LNCaP clone FGC (cell line): ENCODE results near the gene SH3GLB2.

ENCODE experiments used
- DNase-seq: peaks from one replicate; pipeline ENCODE4 v3.0.0-alpha.2; 2011; ENCODE audit warnings: low read depth
- H3K4me3 ChIP-seq: 2 replicates; pipeline ENCODE4 v1.5.1; 2011; ENCODE audit warnings: mild to moderate bottlenecking, low read depth, low read length, control low read depth
- TF ChIP-seq, protein P1 (sequence below): IDR thresholded peaks from 2 replicates; pipeline ENCODE4 v1.5.1; 2012; ENCODE audit warnings: mild to moderate bottlenecking; ENCODE audit not compliant: control insufficient read depth, insufficient read depth; ENCODE audit errors: extremely low read depth

Gene SH3GLB2

DNA sequence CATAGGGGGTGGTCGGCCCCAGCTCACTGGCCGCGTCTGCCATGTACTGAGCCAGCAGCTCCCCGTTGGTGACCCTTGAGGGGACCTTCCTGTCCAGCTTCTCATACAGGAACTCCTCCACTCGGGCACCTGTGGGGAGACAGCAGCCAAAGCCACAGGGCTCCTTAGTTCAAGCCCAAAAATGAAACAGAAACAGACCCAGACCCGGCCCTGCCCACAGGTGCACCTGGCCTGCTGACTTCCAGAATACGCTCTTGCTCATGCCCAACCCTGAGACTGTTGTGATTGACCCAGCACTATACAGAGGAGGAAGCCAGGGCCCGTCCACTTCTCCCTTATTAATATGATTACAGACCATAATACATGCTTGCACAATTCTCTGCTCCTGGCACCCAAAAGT lies 7.0 kb downstream of the SH3GLB2 start:
- no peak for DNase-seq
- TF ChIP-seq, protein P1, sequence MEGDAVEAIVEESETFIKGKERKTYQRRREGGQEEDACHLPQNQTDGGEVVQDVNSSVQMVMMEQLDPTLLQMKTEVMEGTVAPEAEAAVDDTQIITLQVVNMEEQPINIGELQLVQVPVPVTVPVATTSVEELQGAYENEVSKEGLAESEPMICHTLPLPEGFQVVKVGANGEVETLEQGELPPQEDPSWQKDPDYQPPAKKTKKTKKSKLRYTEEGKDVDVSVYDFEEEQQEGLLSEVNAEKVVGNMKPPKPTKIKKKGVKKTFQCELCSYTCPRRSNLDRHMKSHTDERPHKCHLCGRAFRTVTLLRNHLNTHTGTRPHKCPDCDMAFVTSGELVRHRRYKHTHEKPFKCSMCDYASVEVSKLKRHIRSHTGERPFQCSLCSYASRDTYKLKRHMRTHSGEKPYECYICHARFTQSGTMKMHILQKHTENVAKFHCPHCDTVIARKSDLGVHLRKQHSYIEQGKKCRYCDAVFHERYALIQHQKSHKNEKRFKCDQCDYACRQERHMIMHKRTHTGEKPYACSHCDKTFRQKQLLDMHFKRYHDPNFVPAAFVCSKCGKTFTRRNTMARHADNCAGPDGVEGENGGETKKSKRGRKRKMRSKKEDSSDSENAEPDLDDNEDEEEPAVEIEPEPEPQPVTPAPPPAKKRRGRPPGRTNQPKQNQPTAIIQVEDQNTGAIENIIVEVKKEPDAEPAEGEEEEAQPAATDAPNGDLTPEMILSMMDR = no peak
- no peak overlapping the region for H3K4me3 ChIP-seq

DNA sequence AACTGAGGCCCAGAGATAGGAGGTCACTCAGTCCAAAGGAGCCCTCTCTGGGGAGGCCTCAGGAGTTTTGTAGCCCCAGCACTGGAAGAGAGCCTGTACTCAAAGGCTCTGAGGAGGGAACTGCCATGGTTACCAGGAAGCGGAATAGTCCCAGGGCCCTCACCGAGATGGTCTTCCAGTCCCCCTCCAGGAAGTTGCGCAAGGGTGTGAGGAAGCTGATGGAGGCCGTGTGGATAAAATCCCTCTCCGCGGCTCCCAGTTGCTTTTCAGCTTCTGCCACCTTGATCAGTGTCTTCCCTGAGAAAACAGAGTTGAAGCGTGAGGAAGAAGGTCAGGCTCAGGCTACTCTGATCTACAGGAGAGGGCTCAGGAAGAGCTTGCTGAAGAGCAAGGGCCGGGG lies 13.5 kb downstream of the SH3GLB2 start:
- H3K4me3 ChIP-seq = no peak overlapping the region
- TF ChIP-seq, protein P1 = no peak
- no peak for DNase-seq

DNA sequence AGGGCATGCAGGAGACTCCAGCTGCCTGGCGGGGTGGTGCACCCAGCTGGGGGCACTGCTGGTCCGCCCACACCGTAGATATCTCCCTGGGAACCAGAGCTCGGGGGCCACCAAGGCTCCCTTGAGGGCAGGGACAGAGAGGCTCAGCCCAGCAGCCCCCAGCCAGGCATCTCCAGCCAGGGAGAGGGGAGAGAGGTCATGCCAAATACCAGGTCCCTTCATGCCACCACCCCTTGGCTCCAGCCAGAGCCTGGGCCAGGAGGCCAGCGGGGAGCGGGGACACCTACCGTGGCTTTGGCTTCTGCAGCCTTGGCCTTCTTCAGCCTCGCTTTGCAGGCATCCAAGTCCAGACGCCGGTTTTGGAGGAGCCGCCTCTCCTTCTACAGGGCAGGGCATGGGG lies 14.0 kb downstream of the SH3GLB2 start:
- TF ChIP-seq, protein P1 = no peak
- no peak overlapping the region for H3K4me3 ChIP-seq
- DNase-seq = no peak

GRCh38 chr9:129013674-129014073 lies 14.5 kb downstream of the SH3GLB2 start:
- TF ChIP-seq, protein P1 = no peak
- DNase-seq = no peak
- H3K4me3 ChIP-seq = no peak overlapping the region

- TF ChIP-seq, protein P1 = no peak
- no peak overlapping the region for H3K4me3 ChIP-seq
- no peak for DNase-seq
Observed at GRCh38 chr9:129012893-129013448, 15.2 kb downstream of the SH3GLB2 start.

DNA sequence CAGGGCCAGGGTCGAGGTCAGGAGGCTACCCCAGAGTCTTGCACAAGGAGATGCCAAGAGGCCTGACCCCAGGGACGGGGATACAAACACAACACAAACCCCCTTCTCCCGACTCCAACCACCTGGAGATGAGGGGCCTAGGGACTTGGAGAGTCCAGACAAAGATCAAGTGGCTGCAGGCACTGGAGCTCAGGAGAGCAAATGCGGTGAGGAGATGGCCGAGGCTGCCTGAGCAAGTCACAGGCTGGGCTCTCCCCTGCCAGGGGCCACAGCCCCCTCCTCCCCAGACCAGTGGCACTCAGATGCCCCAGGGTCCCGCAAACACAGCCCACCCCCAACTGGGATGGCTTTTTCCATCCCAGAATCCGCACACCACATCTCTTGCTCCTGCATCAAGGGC lies 15.8 kb downstream of the SH3GLB2 start:
- H3K4me3 ChIP-seq = no peak overlapping the region
- TF ChIP-seq, protein P1 = no peak
- no peak for DNase-seq

GRCh38 chr9:129011761-129012181 lies 16.4 kb downstream of the SH3GLB2 start:
- TF ChIP-seq, protein P1 = no peak
- DNase-seq = no peak
- H3K4me3 ChIP-seq = no peak overlapping the region
